Upper lobe of left lung (tissue), 6 donors: Measurements from ENCODE around the gene AR. TPM values are rescaled to one million over a fixed set of nuclear protein-coding genes. Genes with fewer than 3 reads are reported as not detected.

Experiments
- ATAC-seq, 2 donors: fragments of 200-7000 bp; cut with Tn5 transposase; one replicate each; pipeline ENCODE4 v1.9.1; 2022; ENCODE audit warnings: mild to moderate bottlenecking in 2 of 2, moderate library complexity in 2 of 2; ENCODE audit not compliant: low FRiP score in 2 of 2
- DNase-seq, 2 donors: peaks; one replicate each; pipeline ENCODE4 v3.0.0-alpha.2; 2019 to 2020
- H3K27ac ChIP-seq, 4 donors: fragments of 200-600 bp; sonication (generic); one replicate each; pipeline ENCODE4 v1.5.1; 2016 to 2019
- H3K27me3 ChIP-seq, 4 donors: fragments of 200-600 bp; sonication (generic); one replicate each; pipeline ENCODE4 v1.5.1; 2017 to 2019
- H3K36me3 ChIP-seq, 4 donors: fragments of 200-600 bp; sonication (generic); one replicate each; pipeline ENCODE4 v1.5.1; 2016 to 2019
- H3K4me1 ChIP-seq, 4 donors: fragments of 200-600 bp; sonication (generic); one replicate each; pipeline ENCODE4 v1.5.1; 2018 to 2019
- H3K4me3 ChIP-seq, 4 donors: fragments of 200-600 bp; sonication (generic); one replicate each; pipeline ENCODE4 v1.5.1; 2017 to 2019; ENCODE audit warnings: mild to moderate bottlenecking in 2 of 4, moderate library complexity in 1 of 4
- H3K9me3 ChIP-seq, 4 donors: fragments of 200-600 bp; sonication (generic); one replicate each; pipeline ENCODE4 v1.5.1; 2018 to 2019
- EP300 ChIP-seq, 4 donors: sonication (generic); formaldehyde crosslinking; IDR thresholded peaks; one replicate each; pipeline ENCODE4 v1.5.1; 2017; ENCODE audit warnings: antibody characterized with exemption in 4 of 4, control low read depth in 2 of 4
- POLR2A ChIP-seq, 4 donors: fragments of 450-650 bp; IDR thresholded peaks; one replicate each; pipeline ENCODE4 v1.5.1; 2016 to 2017; ENCODE audit warnings: antibody characterized with exemption in 4 of 4, mild to moderate bottlenecking in 2 of 4
- POLR2AphosphoS5 ChIP-seq, 2 donors: sonication (generic); formaldehyde crosslinking; IDR thresholded peaks; one replicate each; pipeline ENCODE4 v1.5.1; 2017; ENCODE audit warnings: antibody characterized with exemption in 2 of 2
- WGBS, 2 donors: methylation state at CpG; one replicate each; pipeline ENCODE4 v1.1.5; 2017 to 2018; 5-methylcytosine and 5-hydroxymethylcytosine counted together
- total RNA-seq, 6 donors: library from RNA; depleted of rRNA in 4 of 6; stranded (reverse); fragments of >200 nt in 4 of 6; gene quantifications; one replicate each; pipeline versions ENCODE4 v1.1.0 to v1.2.1, GENCODE V29; 2016 to 2021
- TF ChIP-seq, protein P1 (sequence below), 6 experiments: fragments of 450-650 bp in 4 of 6; fragments of 200-600 bp in 2 of 6; sonication (generic) in 2 of 6; IDR thresholded peaks; one replicate each; pipeline ENCODE4 v1.5.1; 2016 to 2019; ENCODE audit warnings: antibody characterized with exemption in 6 of 6
- donor health status: DM: no; HTN: no; CAD: no; lungs with moderate emphysema.
- donor health status: DM: no; HTN: yes; CAD: no; lungs with severe emphysema.

The AR gene
- total RNA-seq, 6 donors from 2014 or later: 2.0 to 5.8 (median 2.6) TPM

DNA sequence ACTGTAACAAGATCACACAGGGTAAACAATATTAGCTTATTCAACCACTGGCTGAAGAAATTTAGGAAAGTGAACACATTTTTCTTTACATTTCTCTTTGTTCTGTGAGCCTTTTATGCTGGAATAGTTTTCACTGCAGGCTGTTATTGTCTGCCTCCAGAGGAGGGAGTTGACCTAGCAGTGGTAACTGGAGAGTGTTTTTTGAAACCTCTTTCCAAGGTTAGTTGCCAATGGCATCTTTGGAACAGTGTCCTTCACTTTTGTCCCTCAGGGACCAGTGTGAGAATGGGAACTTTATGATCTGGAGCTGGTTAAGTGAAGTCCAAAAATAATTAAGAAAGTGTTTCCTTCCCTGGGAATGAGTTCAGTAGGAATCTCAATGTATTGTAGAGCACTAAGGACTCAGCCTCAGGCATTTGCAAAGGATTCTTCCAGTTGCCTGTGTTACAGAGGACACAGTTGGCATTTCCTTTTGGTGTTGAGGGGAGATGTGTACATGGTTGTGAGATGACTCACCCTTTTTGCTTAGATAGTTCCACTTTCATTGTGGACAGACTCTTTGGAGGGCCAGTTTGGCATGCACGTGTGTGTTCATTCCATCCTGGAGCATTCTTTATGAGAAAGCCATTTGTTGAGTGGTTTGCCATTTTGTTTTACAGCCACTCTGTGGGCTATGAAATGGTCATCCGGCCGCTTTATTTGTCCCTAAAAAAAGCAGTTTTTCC lies 61.3 kb downstream of the AR start:
- ATAC-seq: no peak
- no peaks in the 10 kb centered on the region for H3K27me3 ChIP-seq
- H3K27ac ChIP-seq: no peak overlapping the region
- H3K4me1 ChIP-seq: no peaks in the 10 kb centered on the region
- H3K9me3 ChIP-seq: no peaks in the 10 kb centered on the region
- TF ChIP-seq, protein P1, sequence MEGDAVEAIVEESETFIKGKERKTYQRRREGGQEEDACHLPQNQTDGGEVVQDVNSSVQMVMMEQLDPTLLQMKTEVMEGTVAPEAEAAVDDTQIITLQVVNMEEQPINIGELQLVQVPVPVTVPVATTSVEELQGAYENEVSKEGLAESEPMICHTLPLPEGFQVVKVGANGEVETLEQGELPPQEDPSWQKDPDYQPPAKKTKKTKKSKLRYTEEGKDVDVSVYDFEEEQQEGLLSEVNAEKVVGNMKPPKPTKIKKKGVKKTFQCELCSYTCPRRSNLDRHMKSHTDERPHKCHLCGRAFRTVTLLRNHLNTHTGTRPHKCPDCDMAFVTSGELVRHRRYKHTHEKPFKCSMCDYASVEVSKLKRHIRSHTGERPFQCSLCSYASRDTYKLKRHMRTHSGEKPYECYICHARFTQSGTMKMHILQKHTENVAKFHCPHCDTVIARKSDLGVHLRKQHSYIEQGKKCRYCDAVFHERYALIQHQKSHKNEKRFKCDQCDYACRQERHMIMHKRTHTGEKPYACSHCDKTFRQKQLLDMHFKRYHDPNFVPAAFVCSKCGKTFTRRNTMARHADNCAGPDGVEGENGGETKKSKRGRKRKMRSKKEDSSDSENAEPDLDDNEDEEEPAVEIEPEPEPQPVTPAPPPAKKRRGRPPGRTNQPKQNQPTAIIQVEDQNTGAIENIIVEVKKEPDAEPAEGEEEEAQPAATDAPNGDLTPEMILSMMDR (IDR thresholded peaks at IDR 0.05): no peak
- TF ChIP-seq POLR2AphosphoS5 (IDR thresholded peaks at IDR 0.05) (no peak), POLR2A (IDR thresholded peaks at IDR 0.05) (no peak), EP300 (IDR thresholded peaks at IDR 0.05) (no peak)
- DNase-seq: no peak
- WGBS, 2 donors: 56 to 68% methylated on average over 3 of the region's 3 CpGs
- no peak overlapping the region for H3K4me3 ChIP-seq
- no peaks in the 10 kb centered on the region for H3K36me3 ChIP-seq

DNA sequence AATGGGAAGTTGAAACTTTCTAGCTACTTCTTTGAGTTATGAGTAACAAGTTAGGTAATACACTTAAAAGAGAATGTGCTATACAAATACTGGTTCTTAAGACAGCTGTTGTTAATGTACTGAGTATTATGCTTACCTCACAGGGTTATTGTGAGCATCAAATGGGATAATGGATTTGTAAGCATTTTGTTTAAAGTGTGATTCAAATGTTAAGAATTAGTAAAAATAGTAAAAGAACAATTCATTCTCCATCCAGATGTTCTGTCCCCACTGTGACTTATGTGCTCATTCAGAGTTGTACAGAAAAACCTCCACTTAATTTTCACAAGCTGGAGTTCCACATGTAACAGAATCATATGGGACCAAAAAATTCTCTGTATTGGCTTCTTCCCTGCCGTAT lies 63.6 kb downstream of the AR start:
- DNase-seq (no peak), ATAC-seq (no peak)
- TF ChIP-seq POLR2A (IDR thresholded peaks at IDR 0.05) (no peak), POLR2AphosphoS5 (IDR thresholded peaks at IDR 0.05) (no peak), EP300 (IDR thresholded peaks at IDR 0.05) (no peak)
- TF ChIP-seq, protein P1 (IDR thresholded peaks at IDR 0.05): no peak
- Histone ChIP-seq H3K27ac (no peak overlapping the region), H3K9me3 (no peaks in the 10 kb centered on the region), H3K36me3 (no peaks in the 10 kb centered on the region), H3K4me1 (no peaks in the 10 kb centered on the region), H3K27me3 (no peaks in the 10 kb centered on the region), H3K4me3 (no peak overlapping the region)
- WGBS, 2 donors: 74% methylated on average over 1 of the region's 1 CpG; no CpG with 5 or more reads in 1 of the 2 donors

DNA sequence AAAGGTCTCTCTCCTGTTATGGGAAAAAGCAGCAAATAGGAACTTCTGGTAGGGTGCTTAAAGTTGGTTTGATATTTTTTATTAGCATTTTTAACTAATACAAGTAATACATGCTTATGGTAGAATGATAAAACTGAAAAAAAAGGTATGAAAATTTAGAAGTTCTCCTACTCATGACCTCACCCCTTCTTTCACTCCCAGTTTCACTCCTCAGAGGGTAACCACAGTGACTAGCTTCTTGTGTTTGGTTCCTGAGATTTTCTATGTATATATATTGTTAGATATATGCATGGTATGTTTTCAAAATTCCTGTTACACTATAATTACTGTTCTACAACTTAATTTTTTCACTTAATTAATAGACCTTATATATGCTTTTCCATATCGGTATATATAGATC lies 66.5 kb downstream of the AR start:
- no peaks in the 10 kb centered on the region for H3K36me3 ChIP-seq
- H3K4me3 ChIP-seq: no peak overlapping the region
- no peaks in the 10 kb centered on the region for H3K27me3 ChIP-seq
- WGBS, 2 donors: 0% methylated on average over 1 of the region's 1 CpG
- TF ChIP-seq POLR2A (IDR thresholded peaks at IDR 0.05) (no peak), POLR2AphosphoS5 (IDR thresholded peaks at IDR 0.05) (no peak), EP300 (IDR thresholded peaks at IDR 0.05) (no peak)
- TF ChIP-seq, protein P1 (IDR thresholded peaks at IDR 0.05): no peak
- no peak overlapping the region for H3K27ac ChIP-seq
- ATAC-seq (no peak), DNase-seq (no peak)
- peaks cover 0 to 1% (median 0%) of the 10 kb centered on the region in 4 donors for H3K9me3 ChIP-seq
- H3K4me1 ChIP-seq: no peaks in the 10 kb centered on the region

DNA sequence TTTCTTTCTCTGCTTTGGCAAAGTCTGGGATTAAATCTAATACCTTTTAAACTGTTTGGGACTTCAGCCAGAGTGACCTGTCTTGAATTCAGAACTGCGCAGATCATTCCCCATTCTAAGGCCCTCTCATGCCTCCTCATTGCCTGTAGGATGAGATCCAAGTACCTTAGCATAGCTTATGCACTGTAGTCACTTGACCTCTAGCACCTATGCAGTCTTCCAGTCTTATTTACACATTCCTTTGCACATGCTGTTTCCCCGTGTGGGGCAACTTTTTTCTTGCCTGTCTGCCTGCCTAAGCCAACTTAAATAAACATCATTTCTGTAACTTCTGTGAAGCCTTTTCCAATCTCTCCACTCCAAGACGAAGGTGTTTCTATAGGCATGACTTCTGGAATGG lies 68.4 kb downstream of the AR start:
- H3K36me3 ChIP-seq: no peaks in the 10 kb centered on the region
- DNase-seq (no peak), ATAC-seq (no peak)
- H3K4me1 ChIP-seq: no peaks in the 10 kb centered on the region
- no peaks in the 10 kb centered on the region for H3K27me3 ChIP-seq
- H3K9me3 ChIP-seq: peaks cover 0 to 5% (median 0%) of the 10 kb centered on the region in 4 donors
- 33 to 52% methylated on average over 3 of the region's 3 CpGs for WGBS, 2 donors
- TF ChIP-seq, protein P1 (IDR thresholded peaks at IDR 0.05): no peak
- no peak for TF ChIP-seq POLR2A (IDR thresholded peaks at IDR 0.05)
- no peak for TF ChIP-seq POLR2AphosphoS5 (IDR thresholded peaks at IDR 0.05)
- TF ChIP-seq EP300 (IDR thresholded peaks at IDR 0.05): no peak
- no peak overlapping the region for H3K27ac ChIP-seq
- no peak overlapping the region for H3K4me3 ChIP-seq

DNA sequence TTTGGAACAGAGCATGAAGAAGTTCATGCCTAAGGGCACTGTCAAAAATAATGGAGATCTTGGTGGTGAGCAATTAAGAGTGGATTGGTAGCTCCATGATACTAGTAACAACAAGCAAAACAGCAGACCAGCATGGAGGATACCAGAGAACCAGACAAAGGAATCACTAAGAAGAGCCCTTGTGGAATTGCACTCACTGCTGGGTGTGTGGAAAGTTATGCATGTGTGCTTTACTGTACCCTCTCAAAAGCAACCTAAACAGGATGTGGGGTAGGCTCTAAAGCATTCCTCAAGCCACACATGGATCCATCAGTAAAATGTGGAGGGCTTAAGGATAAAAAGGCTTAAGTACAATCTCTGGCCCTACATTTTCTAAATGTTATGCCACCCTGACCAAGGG lies 69.5 kb downstream of the AR start:
- no peak for DNase-seq
- Histone ChIP-seq H3K36me3 (no peaks in the 10 kb centered on the region), H3K27ac (no peak overlapping the region), H3K9me3 (peaks cover 0 to 5% (median 0%) of the 10 kb centered on the region in 4 donors), H3K4me3 (no peak overlapping the region), H3K4me1 (no peaks in the 10 kb centered on the region), H3K27me3 (no peaks in the 10 kb centered on the region)
- no peak for ATAC-seq
- TF ChIP-seq POLR2AphosphoS5 (IDR thresholded peaks at IDR 0.05) (no peak), EP300 (IDR thresholded peaks at IDR 0.05) (no peak), POLR2A (IDR thresholded peaks at IDR 0.05) (no peak)
- TF ChIP-seq, protein P1 (IDR thresholded peaks at IDR 0.05): no peak
